ENCODE data around the gene CTDSP2.

GRCh38 chr12:57833672-57834071 is 12.9 kb downstream of the CTDSP2 start:
- TF ChIP-seq GATA2 (IDR thresholded peaks at IDR 0.05; ENCODE audit: low read depth, low read length) (no peak), GATA3 (IDR thresholded peaks at IDR 0.05; ENCODE audit: low read depth, low read length) (no peak)

Data from SH-SY5Y (cell line).